Lower leg skin (tissue), 4 donors: ENCODE data around the gene PALLD. TPM values are rescaled to one million over a fixed set of nuclear protein-coding genes. Genes with fewer than 3 reads are reported as not detected.

ENCODE experiments used
- DNase-seq, 2 donors: peaks; one replicate each; pipeline ENCODE4 v3.0.0-alpha.2; 2019; ENCODE audit warnings: low spot score in 2 of 2
- H3K4me3 ChIP-seq: fragments of 200-600 bp; sonication (generic); 2 replicates; pipeline ENCODE4 v1.5.1; 2017; ENCODE audit warnings: mild to moderate bottlenecking, low read depth; ENCODE audit not compliant: poor library complexity, severe bottlenecking
- CTCF ChIP-seq, 3 donors: fragments of 450-650 bp; IDR thresholded peaks; one replicate each; pipeline ENCODE4 v1.5.1; 2016; ENCODE audit warnings: antibody characterized with exemption in 3 of 3, mild to moderate bottlenecking in 3 of 3, moderate library complexity in 2 of 3
- POLR2A ChIP-seq, 2 donors: fragments of 450-650 bp; IDR thresholded peaks; one replicate each; pipeline ENCODE4 v1.6.1; 2016 to 2017; ENCODE audit warnings: antibody characterized with exemption in 2 of 2, mild to moderate bottlenecking in 1 of 2, moderate library complexity in 1 of 2
- WGBS, 2 donors: methylation state at CpG; one replicate each; pipeline ENCODE4 v1.1.5; 2018; 5-methylcytosine and 5-hydroxymethylcytosine counted together
- intact Hi-C: fragments of 100-400 bp; cut with DNase I; formaldehyde crosslinking; loops from one replicate; pipeline ENCODE4 v1.15.0; 2023; ENCODE audit warnings: low total_unique reads
- total RNA-seq, 4 donors: library from RNA; depleted of rRNA; stranded (reverse); fragments of >200 nt; gene quantifications; one replicate each; pipeline ENCODE4 v1.1.0, GENCODE V29; 2016

PALLD gene
- total RNA-seq, 4 donors from 2014 or later, result 46.1 to 103 (median 77.6) TPM

- WGBS, 2 donors, result 86 to 90% methylated on average over 7 of the region's 7 CpGs
- H3K4me3 ChIP-seq, result no peak overlapping the region
- no peak for DNase-seq
- intact Hi-C loops, result no loop called here
- TF ChIP-seq CTCF (IDR thresholded peaks at IDR 0.05) (no peak), POLR2A (IDR thresholded peaks at IDR 0.05) (no peak)
Measured at GRCh38 chr4:168881781-168882420, 385.0 kb downstream of the PALLD start.

DNA sequence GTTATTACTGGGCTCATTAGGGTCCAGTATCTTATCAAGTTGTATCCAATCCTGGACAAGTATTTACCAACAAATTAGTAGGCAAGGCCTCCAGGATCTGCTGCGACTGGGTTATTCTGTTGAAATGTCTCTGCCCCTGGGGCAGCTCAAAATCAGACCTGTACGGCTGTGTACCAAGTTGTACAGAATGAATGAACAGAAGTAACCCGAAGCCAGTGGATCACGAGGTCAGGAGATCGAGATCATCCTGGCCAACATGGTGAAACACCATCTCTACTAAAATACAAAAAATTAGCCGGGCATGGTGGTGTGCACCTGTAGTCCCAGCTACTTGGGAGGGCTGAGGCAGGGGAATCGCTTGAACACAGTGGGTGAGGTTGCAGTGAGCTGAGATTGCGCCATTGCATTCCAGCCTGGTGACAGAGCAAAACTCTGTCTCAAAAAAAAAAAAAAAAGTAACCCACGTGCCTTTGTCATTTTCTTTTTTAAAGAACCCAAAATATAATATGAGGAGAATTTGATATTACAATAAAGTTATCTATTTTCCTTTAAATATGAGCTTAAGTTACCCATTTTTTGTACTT, 385.9 kb downstream of the PALLD start:
- 79 to 84% methylated on average over 9 of the region's 9 CpGs for WGBS, 2 donors
- DNase-seq, result no peak
- H3K4me3 ChIP-seq, result no peak overlapping the region
- TF ChIP-seq POLR2A (IDR thresholded peaks at IDR 0.05) (no peak), CTCF (IDR thresholded peaks at IDR 0.05) (no peak)
- intact Hi-C loops, result no loop called here

- intact Hi-C loops, result no loop called here
- TF ChIP-seq CTCF (IDR thresholded peaks at IDR 0.05) (no peak), POLR2A (IDR thresholded peaks at IDR 0.05) (no peak)
- H3K4me3 ChIP-seq, result no peak overlapping the region
- no peak for DNase-seq
Measured at GRCh38 chr4:168883513-168883912, 386.7 kb downstream of the PALLD start.

DNA sequence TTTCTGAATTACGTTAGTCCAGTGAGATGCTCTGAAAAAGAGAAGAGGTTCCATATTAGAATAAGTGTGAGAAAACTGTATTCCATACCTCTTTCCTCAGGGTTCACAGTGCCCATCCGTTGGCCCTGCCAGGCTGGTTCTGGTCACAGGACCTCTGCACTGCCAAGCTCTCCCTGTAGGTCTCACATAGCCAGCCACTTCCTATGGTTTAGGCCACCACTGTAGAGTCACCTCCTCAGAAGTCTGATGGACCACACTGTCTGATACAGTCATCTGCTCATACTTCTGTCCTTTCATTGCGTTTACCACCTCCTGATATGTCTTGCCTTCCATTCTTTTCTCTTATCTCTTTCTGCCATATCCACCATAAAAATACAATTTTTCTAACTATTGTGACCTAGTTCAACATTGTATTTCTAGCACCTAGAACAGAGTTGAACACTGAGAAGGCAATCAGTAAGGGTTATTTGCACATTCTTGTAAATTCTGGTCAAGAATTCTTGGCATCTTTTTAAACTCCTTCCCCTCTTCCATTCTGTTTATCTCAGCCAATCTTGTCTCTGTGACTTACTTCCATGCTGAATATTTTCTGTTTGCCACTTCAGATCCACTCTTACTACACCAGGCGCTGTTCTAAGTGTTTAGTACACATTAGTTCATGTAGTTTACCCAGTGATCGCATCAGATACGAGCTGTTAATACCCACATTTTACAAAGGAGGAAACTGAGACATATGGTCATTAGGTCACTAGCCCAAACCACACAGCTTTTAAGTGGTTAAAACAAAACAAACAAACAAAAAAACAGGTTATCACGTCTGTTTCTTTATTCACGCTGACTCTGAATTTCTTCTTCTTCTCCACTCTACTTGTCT, 387.6 kb downstream of the PALLD start:
- no peak for DNase-seq
- 91 to 92% methylated on average over 8 of the region's 8 CpGs for WGBS, 2 donors
- intact Hi-C loops, result no loop called here
- no peak overlapping the region for H3K4me3 ChIP-seq
- TF ChIP-seq CTCF (IDR thresholded peaks at IDR 0.05), result no peak
- no peak for TF ChIP-seq POLR2A (IDR thresholded peaks at IDR 0.05)

DNA sequence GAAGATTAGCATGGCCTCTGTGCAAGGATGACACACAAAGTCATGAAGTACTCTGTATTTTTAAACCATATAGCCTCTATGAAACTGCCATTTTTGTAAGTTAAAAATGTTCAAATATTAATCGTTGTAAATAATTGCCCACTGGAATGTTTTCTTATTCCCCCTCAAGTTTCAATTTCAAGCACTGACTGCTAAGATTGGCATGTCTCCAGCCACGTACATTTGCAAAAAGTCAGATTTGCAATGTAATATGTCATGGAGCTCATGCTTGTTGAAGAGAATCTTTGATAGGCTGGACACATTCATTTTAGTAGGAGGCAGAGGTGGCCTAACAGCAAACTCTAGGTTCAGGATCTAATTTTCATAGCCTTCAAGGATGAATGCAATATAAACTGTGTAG, 388.5 kb downstream of the PALLD start:
- WGBS, 2 donors, result 65 to 69% methylated on average over 2 of the region's 2 CpGs
- DNase-seq, result no peak
- intact Hi-C loops, result no loop called here
- no peak overlapping the region for H3K4me3 ChIP-seq
- no peak for TF ChIP-seq CTCF (IDR thresholded peaks at IDR 0.05)
- TF ChIP-seq POLR2A (IDR thresholded peaks at IDR 0.05), result no peak
